DND-41 (cell line): ENCODE data around the gene KRI1.

Experiments used
- ATAC-seq: fragments of 200-7000 bp; cut with Tn5 transposase; 3 replicates; pipeline ENCODE4 v1.9.1; 2021; ENCODE audit warnings: low read depth; ENCODE audit not compliant: insufficient read depth
- DNase-seq: peaks from one replicate; pipeline ENCODE4 v3.0.0-alpha.2; 2020
- H2AFZ ChIP-seq: 2 replicates; pipeline ENCODE4 v1.6.0; 2012; ENCODE audit warnings: low read depth, low read length
- H3K27ac ChIP-seq: 2 replicates; pipeline ENCODE4 v1.5.1; 2012; ENCODE audit warnings: low read length, inconsistent platforms
- H3K27me3 ChIP-seq: fragments of 200-600 bp; sonication (generic); 2 replicates; pipeline ENCODE4 v1.6.0; 2012; ENCODE audit warnings: low read length, mild to moderate bottlenecking, inconsistent platforms; ENCODE audit not compliant: insufficient read depth, poor library complexity
- H3K36me3 ChIP-seq: 2 replicates; pipeline ENCODE4 v1.5.1; 2012; ENCODE audit warnings: low read length, inconsistent platforms; ENCODE audit not compliant: insufficient read depth
- H3K4me1 ChIP-seq: 2 replicates; pipeline ENCODE4 v1.5.1; 2012; ENCODE audit warnings: mild to moderate bottlenecking, low read length; ENCODE audit not compliant: insufficient read depth
- H3K4me2 ChIP-seq: 2 replicates; pipeline ENCODE4 v1.6.0; 2012; ENCODE audit warnings: mild to moderate bottlenecking, moderate library complexity, low read length, inconsistent platforms; ENCODE audit not compliant: insufficient read depth
- H3K4me3 ChIP-seq, 2 experiments: fragments of 200-600 bp in 1 of 2; shearing (Covaris generic) in 1 of 2; 2 replicates each; pipeline ENCODE4 v1.5.1; 2012 to 2016; ENCODE audit warnings: inconsistent platforms in 2 of 2, low read length in 2 of 2, mild to moderate bottlenecking in 2 of 2, low read depth in 1 of 2, moderate library complexity in 1 of 2
- H3K79me2 ChIP-seq: 2 replicates; pipeline ENCODE4 v1.6.0; 2012; ENCODE audit warnings: low read length, inconsistent platforms; ENCODE audit not compliant: insufficient read depth
- H3K9ac ChIP-seq: 2 replicates; pipeline ENCODE4 v1.6.0; 2012; ENCODE audit warnings: low read depth, mild to moderate bottlenecking, inconsistent platforms, low read length, moderate library complexity
- H3K9me3 ChIP-seq: 2 replicates; pipeline ENCODE4 v1.5.1; 2012; ENCODE audit warnings: low read length, moderate library complexity, mild to moderate bottlenecking, inconsistent platforms; ENCODE audit not compliant: insufficient read depth, severe bottlenecking
- H4K20me1 ChIP-seq: 2 replicates; pipeline ENCODE4 v1.6.0; 2012; ENCODE audit warnings: low read length; ENCODE audit not compliant: insufficient read depth
- EZH2 ChIP-seq: IDR thresholded peaks from 3 replicates; pipeline ENCODE4 v1.6.1; 2012; ENCODE audit warnings: borderline replicate concordance, low read depth, mild to moderate bottlenecking, moderate library complexity, low read length, inconsistent platforms; ENCODE audit not compliant: severe bottlenecking
- TF ChIP-seq, protein P1 (sequence below): IDR thresholded peaks from 2 replicates; pipeline ENCODE4 v1.5.1; 2012; ENCODE audit warnings: borderline replicate concordance, low read length, moderate library complexity, mild to moderate bottlenecking; ENCODE audit not compliant: poor library complexity, severe bottlenecking; ENCODE audit errors: extremely low read depth

The KRI1 gene

DNA sequence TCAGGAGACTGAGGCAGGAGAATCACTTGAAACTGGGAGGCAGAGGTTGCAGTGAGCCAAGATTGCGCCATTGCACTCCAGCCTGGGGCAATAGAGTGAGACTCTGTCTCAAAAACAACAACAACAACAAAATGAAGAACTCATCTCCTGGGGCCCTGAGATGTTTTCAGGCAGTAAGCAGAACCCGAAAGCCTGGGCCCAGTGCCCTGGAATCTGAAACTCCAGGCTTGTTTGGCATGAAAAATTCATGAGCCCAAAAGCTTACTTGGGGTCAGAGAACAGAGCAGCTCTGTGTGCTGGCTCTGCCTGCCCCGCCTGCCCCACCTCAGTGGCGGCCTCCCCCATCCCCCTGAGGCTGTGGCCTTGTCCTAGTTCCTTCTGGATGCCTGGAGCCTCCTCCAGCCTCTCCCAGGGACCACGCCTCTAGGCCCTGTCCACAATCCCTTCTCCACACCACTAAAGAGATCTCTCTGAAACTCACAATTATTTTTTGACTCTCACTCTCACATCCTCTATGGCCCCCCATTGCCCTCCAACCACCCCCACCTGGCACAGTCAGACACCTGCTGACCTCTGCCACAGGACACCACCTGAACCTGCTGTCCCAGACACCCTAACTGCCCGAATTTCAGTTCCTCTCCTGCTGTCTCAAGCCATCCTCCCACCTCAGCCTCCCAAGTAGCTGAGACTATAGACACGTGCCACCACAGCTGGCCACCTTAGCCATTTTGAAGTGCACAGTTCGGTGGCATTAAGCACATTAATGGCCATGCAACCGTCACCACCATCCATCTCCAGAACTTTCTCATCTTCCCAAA is 28.2 kb upstream of the KRI1 start:
- Histone ChIP-seq H3K36me3 (no peaks in the 10 kb centered on the region), H3K4me1 (no peaks in the 10 kb centered on the region), H3K27me3 (peaks cover 3% of the 10 kb centered on the region), H3K4me2 (no peak overlapping the region), H4K20me1 (no peaks in the 10 kb centered on the region), H2AFZ (no peak overlapping the region), H3K9me3 (no peaks in the 10 kb centered on the region), H3K27ac (no peak overlapping the region), H3K4me3 (no peak overlapping the region), H3K79me2 (no peaks in the 10 kb centered on the region), H3K9ac (no peak overlapping the region)
- ATAC-seq (no peak), DNase-seq (no peak)
- TF ChIP-seq EZH2, result no peak
- TF ChIP-seq, protein P1, sequence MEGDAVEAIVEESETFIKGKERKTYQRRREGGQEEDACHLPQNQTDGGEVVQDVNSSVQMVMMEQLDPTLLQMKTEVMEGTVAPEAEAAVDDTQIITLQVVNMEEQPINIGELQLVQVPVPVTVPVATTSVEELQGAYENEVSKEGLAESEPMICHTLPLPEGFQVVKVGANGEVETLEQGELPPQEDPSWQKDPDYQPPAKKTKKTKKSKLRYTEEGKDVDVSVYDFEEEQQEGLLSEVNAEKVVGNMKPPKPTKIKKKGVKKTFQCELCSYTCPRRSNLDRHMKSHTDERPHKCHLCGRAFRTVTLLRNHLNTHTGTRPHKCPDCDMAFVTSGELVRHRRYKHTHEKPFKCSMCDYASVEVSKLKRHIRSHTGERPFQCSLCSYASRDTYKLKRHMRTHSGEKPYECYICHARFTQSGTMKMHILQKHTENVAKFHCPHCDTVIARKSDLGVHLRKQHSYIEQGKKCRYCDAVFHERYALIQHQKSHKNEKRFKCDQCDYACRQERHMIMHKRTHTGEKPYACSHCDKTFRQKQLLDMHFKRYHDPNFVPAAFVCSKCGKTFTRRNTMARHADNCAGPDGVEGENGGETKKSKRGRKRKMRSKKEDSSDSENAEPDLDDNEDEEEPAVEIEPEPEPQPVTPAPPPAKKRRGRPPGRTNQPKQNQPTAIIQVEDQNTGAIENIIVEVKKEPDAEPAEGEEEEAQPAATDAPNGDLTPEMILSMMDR, result no peak

DNA sequence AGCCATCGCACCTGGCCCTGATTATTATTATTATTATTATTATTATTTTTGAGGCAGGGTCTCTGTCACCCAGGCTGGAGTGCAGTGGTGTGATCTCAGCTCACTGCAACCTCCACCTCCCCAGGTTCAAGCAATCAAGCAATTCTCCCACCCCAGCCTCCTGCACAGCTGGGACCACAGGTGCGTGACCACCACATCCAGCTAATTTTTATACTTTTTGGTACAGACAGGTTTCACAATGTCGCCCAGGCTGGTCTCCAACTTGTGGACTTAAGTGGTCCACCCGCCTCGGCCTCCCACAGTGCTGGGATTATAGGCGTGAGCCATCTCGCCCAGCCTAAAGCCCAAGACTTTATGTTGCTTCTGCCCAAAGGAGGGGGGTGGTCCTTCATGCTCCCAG is 27.3 kb upstream of the KRI1 start:
- Histone ChIP-seq H3K27me3 (peaks cover 3% of the 10 kb centered on the region), H3K36me3 (no peaks in the 10 kb centered on the region), H3K4me1 (no peaks in the 10 kb centered on the region), H3K4me2 (no peak overlapping the region), H3K79me2 (no peaks in the 10 kb centered on the region), H2AFZ (no peak overlapping the region), H3K27ac (no peak overlapping the region), H4K20me1 (no peaks in the 10 kb centered on the region), H3K4me3 (no peak overlapping the region), H3K9me3 (no peaks in the 10 kb centered on the region), H3K9ac (no peak overlapping the region)
- ATAC-seq (no peak), DNase-seq (no peak)
- TF ChIP-seq, protein P1, result no peak
- TF ChIP-seq EZH2, result no peak

DNA sequence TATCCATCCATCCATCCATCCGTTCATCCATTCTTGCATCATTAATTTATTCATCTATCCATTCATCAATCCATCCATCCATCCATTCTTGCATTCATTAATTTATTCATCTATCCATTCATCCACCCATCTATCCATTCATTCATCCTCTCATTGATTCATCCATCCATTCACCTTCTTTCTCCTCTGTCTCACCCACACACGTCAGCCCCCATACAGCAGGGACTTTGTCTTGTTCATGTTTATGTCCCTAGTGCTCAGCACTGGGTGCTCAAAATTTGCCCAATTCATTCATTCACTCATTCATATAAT is 22.0 kb upstream of the KRI1 start:
- Histone ChIP-seq H2AFZ (no peak overlapping the region), H3K9me3 (no peaks in the 10 kb centered on the region)

More for the DNA sequence above, 22.0 kb upstream of the KRI1 start:
- no peaks in the 10 kb centered on the region for H3K36me3 ChIP-seq
- no peak overlapping the region for H3K9ac ChIP-seq
- no peaks in the 10 kb centered on the region for H3K79me2 ChIP-seq
- H3K4me3 ChIP-seq, result no peak overlapping the region
- no peak for TF ChIP-seq EZH2
- TF ChIP-seq, protein P1, result no peak
- DNase-seq (no peak), ATAC-seq (no peak)
- H3K4me2 ChIP-seq, result no peak overlapping the region
- no peaks in the 10 kb centered on the region for H3K27me3 ChIP-seq
- no peaks in the 10 kb centered on the region for H4K20me1 ChIP-seq
- no peak overlapping the region for H3K27ac ChIP-seq
- no peaks in the 10 kb centered on the region for H3K4me1 ChIP-seq
